Hepatic stellate cell (primary cell): Measurements from ENCODE around the gene TADA3.

ENCODE experiments used
- DNase-seq: peaks from one replicate; pipeline ENCODE4 v3.0.0; 2011; ENCODE audit warnings: low spot score

Gene TADA3

GRCh38 chr3:9809615-9810432 lies 17.6 kb upstream of the TADA3 start, which contains the start of gene TTLL3:
TSS of gene TTLL3 (plus strand) at chr3:9810262. CDS start at chr3:9810662, 400 bp downstream.
- peak; percentile 73 for DNase-seq

DNA sequence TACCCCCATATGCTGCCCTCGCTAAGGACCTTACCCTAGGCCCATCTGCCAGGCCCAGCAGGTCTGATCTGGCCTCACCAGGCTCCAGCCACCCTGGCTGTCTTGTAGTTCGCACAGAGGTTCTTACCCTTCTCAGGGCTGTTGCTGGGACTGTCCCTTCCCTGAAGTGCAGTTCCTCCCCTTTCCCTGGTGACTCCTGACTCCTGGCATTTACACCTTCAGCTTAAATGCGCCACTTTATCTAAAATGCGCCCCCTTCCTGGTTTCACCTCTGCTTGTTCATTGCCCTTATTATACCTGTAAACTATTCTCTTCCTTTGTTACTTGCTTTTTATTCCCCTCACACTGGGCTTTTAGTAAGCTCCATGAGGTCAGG lies 17.0 kb upstream of the TADA3 start:
- no peak for DNase-seq

DNA sequence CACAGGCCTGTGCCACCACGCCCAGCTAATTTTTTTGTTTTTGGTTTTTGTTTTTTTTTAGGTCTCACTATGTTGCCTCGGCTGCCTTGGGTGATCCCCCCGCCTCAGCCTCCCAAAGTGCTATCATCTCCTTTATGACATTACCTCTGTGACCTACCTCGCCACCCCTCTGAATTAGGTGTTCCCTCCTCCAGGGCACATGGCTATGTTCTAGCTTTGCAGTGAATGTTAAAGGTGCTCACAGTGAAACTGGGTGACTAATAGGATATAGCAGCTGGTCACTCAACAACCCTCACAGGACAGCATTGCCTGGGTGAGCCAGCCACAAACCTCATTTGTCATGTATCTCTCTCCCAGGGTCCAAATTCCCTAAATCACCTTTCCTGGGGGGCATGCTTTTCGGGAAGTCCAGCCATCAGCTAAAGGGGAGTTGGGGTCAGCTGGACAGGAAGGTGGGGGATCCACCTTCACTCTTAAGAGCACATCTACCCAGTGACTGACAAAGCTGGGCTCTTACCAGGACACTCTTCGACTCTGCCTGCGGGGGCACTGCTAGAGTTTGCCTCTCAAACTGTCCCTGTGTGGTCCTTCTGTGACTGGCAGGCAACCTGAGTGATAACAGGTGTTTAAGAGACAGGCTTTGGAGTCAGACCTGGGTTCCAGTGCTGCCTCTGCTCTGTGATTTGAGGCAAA lies 16.2 kb upstream of the TADA3 start:
- DNase-seq: peak; percentile 50

- no peak for DNase-seq
Measured at GRCh38 chr3:9807981-9808344, 15.7 kb upstream of the TADA3 start.

- DNase-seq: no peak
Measured at GRCh38 chr3:9806688-9807589, 14.7 kb upstream of the TADA3 start.

GRCh38 chr3:9806137-9806536 lies 13.9 kb upstream of the TADA3 start:
- DNase-seq: no peak

GRCh38 chr3:9804996-9805395 lies 12.7 kb upstream of the TADA3 start:
- no peak for DNase-seq

DNA sequence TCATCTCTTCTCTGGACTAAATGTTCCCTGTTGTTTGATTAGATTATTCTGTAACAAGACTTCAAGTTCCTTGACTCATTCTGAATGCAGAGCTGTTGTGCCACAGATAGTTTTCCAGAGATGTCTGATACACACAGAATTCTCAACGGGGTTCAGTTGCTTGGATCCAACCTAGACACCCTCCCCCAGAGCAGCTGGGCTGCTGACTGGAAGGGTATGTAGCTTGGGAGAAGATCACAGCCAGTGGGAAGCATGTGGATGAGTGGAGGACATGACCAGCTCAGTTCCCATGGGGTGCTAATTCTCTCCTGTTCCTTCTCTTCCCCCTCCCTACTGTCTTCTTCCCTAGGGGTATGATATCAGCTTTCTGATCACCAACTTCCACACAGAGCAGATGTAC lies 11.2 kb upstream of the TADA3 start:
- no peak for DNase-seq

DNA sequence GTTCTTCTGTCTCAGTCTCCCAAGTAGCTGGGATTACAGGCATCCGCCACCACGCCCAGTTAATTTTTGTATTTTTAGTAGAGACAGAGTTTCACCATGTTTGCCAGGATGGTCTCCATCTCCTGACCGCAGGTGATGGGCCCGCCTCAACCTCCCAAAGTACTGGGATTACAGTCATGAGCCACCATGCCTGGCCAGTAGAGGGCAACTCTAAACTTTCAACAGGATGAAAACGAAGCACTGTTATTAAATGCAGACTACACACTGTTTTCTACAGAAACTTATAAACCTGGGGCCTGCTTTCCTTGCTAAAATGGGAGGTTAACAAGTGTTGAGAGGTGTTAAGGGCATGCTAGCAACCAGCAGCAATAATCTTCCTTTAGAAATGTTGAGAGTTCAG lies 8.3 kb upstream of the TADA3 start:
- DNase-seq: no peak

GRCh38 chr3:9797196-9797945 lies 5.1 kb upstream of the TADA3 start:
- DNase-seq: no peak

DNA sequence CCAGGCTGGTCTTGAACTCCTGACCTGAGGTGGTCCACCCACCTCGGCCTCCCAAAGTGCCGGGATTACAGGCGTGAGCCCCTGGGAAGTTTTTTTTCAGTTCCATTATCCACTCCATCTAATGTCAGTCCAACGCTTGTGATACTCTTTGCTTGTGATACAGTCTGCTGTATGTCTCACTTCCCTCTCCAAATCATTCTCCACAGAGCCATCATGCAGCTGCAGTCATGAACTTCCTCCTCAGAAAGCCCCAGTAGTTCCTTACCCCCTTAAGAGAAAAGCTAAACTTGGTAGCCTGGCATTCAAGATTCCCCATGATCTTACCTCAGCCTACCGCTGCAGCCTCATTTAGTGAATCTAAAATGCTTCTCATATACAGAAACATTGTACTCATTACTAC lies 2.9 kb upstream of the TADA3 start:
- DNase-seq: no peak

DNA sequence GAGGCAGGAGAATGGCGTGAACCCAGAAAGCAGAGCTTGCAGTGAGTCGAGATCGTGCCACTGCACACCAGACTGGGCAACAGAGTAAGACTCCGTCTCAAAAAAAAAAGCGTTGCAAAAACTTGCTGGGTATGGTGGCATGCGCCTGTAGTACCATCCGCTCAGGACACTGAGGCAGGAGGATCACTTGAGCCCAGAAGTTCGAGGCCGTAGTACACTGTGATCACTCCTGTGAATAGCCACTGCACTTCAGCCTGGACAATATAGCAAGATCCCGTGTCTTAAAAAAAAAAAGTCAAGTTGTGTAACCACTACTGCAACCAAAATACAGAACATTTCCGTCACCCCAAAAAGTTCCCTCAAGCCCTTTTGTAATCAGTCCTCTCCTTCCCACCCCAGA lies 2.1 kb upstream of the TADA3 start:
- DNase-seq: no peak

- DNase-seq: no peak
Measured at GRCh38 chr3:9793161-9793781, 998 bp upstream of the TADA3 start.

DNA sequence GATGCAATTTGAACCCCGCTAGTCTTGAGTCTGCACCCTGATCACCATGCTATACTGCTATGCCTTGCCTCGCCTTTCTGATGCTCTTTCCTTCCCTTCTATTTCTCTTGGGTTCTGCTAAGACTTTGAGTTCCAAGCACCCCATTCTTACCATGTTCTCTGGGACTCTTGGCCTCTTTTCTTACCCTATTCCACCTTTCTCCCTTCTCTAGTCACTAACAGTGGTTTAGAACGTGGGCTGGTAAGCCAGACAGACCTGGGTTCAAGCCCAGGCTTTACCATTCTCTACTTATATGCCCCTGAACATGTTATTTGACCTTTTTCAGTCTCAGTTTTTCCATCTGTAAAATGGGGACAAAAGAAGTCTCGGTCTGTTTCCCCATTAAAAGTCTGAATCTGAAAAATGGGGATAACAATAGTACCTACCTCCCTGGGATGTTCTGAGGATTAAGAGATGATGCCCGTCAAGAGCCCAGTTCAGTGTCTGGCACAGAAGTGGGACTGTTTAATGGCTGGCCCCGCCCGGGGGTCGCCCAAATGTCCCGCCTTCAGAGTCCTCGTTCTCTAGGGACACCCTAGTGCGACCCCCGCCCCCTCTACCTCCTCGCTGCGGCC lies 376 bp downstream of the TADA3 start:
- DNase-seq: no peak

GRCh38 chr3:9791127-9791526 lies 1.1 kb downstream of the TADA3 start:
- no peak for DNase-seq

GRCh38 chr3:9787714-9788113 lies 4.6 kb downstream of the TADA3 start:
- no peak for DNase-seq

DNA sequence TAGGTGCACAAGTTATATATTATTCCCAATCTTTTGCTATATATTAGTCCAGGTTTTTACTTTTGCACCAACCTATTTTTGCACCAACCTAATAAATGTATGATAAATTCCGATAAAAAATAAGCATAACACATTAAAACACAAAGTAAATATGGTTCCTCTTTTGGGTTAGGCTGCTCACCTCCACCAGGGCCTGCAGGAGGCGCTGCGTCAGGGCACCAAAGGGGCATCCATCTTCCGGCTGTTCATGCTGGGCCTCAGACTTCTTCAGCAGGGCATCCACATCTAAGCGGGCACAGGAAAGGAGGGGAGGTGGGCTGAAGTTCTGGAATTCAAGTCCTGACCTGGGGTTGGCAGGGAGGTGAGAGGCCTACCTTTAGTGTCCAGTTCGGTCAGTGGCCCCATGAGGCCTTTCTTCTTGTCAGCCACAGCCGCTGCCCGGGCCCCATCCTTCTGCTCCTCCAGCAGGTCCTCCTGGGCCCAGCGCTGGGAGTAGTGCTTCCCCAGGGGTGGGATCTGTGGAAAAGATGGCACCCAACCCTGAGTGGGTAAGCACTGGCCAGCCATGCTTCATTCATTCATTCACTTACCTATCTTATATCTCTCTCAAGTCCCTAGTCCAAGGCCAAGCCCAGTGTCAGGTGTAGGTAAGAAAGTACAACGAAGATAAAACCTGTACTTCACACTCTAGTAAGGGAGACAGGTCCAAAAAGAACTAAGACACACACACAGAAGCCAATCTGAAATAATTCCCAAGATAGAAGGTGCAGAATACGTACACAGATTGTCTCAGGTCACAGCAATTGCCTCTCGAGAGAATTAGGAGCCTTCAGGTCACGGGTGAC lies 5.2 kb downstream of the TADA3 start:
- no peak for DNase-seq

DNA sequence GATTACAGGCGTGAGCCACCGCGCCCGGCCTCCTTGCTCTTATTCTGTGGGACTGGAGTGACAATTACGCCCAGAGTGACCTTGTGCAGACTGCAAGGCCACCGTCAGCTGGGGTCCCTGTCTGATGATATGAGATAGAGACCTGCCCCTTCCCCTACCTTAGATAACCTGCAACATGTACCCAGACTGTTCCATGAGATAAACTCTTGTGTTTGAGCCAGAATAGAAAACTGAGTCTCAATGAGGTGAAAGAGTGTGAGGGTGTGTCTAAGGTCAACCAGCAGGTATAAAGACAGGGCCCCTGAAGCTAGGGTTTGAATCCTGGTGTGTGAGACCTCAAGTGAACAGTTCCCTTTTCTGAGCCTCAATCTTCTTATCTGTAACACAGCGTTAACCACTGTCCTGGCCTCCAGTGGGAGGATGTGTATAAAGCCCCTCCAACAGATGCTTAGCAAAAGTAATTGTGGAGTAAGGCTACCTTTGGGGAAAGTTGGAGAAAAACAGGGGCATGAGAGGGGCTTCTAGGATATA lies 6.0 kb downstream of the TADA3 start:
- DNase-seq: no peak

DNA sequence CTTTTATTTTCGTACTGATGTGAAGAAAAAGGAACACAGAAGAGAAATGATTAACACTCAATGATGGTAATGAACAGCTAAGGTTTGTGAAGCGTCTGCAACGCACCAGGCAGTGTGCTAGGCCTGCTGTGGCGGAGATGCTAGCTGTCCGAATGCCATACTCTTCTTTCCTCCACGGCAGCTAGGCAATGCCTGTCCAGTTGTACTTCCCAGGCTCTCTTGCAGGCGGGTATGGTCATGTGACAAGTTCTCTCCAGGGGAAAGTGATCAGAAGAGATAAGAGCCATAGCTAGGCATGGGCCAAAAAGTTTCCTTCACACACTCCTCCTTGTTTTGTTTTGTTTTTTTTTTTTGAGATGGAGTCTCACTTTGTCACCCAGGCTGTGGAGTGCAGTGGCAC lies 6.7 kb downstream of the TADA3 start:
- no peak for DNase-seq

- DNase-seq: no peak
Measured at GRCh38 chr3:9784965-9785364, 7.3 kb downstream of the TADA3 start.
